Measurements from ENCODE around the gene MACROD1.

DNA sequence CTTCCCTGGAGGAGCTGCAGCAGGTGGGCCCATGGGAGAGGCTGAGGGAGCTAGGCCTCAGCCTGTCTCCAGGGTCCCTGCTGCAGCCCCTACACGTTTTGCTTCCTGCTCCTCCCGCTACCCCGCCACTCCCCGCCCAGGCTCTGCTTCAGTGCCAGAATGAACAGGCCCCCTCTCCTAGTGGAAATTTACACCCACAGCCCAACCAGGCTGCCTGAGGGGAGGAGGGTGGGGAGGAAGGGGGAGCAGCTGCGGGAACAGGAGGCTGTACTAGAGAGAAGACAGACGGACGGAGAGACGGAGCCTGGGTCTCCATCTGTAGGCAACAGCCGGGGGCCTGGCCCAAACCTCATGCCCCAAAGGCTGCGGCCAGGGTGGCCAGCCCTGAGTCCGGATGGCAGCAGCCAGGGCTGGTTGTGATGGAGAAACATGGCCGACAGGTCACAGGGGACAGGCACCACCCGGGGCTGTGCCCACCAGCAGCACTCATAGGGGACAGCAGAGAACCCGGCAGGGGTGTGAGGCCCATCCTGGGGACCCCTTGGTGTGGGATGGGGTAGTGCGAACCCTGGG, 109.6 kb downstream of the MACROD1 start:
- TF ChIP-seq, protein P1, sequence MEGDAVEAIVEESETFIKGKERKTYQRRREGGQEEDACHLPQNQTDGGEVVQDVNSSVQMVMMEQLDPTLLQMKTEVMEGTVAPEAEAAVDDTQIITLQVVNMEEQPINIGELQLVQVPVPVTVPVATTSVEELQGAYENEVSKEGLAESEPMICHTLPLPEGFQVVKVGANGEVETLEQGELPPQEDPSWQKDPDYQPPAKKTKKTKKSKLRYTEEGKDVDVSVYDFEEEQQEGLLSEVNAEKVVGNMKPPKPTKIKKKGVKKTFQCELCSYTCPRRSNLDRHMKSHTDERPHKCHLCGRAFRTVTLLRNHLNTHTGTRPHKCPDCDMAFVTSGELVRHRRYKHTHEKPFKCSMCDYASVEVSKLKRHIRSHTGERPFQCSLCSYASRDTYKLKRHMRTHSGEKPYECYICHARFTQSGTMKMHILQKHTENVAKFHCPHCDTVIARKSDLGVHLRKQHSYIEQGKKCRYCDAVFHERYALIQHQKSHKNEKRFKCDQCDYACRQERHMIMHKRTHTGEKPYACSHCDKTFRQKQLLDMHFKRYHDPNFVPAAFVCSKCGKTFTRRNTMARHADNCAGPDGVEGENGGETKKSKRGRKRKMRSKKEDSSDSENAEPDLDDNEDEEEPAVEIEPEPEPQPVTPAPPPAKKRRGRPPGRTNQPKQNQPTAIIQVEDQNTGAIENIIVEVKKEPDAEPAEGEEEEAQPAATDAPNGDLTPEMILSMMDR (IDR thresholded peaks at IDR 0.05) = no peak
- no peak for TF ChIP-seq POLR2A (IDR thresholded peaks at IDR 0.05)
